Putamen (tissue), 1 donor: ENCODE measurements around the gene MFSD6.
"Not testable (repeated sequence)": the region's sequence is repeated elsewhere in the genome, so short reads cannot be mapped to it uniquely, and the experiment has no call there.

ENCODE experiments used
- DNase-seq: peaks from one replicate; pipeline ENCODE4 v3.0.0-alpha.2; 2016; ENCODE audit warnings: low spot score

The MFSD6 gene

DNA sequence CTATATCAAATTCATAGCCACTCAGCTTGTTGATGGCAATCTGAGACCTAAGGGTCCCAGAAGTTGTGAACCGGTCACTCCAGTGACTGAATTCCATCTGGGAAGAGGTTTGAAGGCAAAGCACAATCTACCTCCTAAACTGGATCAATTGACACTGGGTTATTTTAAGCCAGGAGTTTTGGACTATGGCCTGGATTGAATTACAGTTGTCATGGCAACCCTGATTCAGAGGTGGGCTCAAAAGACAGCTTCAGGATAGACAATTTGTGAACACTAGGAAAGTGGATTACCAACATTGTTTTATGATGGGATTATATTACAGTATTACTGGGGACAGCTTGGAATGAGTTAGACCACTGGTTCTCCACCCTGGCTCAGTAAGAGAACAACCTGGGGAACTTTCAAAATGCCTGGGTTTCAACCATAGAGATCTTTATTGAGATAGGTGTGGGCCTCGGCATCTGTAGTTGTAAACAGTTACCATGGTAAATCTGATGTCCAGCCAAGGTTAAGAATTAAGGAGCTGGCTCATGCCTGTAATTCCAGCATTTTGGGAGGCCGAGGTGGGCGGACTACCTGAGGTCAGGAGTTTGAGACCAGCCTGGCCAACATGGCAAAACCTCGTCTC, 58.8 kb downstream of the MFSD6 start:
- no peak for DNase-seq

GRCh38 chr2:190467575-190468083, 59.5 kb downstream of the MFSD6 start:
- DNase-seq, result no peak

GRCh38 chr2:190468354-190468753, 60.2 kb downstream of the MFSD6 start:
- DNase-seq, result not testable (repeated sequence)

- DNase-seq, result peak; percentile 81
These were observed 60.8 kb downstream of the MFSD6 start for GRCh38 chr2:190468814-190469569.

DNA sequence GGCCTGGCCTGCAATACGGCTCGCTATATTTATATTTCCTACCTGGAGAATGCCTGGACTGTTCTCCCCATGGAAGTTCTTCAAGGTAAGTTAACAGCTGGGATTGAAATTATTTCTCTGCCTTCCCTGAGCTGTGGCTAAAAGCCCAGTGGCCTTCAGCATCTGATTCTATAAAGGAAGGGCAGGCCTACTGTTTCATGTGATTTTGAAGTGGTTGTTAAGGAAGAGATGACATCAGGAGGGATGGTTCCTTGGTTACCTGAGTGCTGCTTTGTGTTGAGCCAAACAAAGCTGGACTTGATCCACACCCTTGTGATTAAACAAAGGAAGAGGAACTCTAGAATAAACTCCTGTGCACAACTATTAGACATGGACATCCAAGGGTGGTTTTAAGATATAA, 61.6 kb downstream of the MFSD6 start:
- DNase-seq, result no peak

GRCh38 chr2:190470256-190470826, 62.2 kb downstream of the MFSD6 start:
- DNase-seq, result no peak

DNA sequence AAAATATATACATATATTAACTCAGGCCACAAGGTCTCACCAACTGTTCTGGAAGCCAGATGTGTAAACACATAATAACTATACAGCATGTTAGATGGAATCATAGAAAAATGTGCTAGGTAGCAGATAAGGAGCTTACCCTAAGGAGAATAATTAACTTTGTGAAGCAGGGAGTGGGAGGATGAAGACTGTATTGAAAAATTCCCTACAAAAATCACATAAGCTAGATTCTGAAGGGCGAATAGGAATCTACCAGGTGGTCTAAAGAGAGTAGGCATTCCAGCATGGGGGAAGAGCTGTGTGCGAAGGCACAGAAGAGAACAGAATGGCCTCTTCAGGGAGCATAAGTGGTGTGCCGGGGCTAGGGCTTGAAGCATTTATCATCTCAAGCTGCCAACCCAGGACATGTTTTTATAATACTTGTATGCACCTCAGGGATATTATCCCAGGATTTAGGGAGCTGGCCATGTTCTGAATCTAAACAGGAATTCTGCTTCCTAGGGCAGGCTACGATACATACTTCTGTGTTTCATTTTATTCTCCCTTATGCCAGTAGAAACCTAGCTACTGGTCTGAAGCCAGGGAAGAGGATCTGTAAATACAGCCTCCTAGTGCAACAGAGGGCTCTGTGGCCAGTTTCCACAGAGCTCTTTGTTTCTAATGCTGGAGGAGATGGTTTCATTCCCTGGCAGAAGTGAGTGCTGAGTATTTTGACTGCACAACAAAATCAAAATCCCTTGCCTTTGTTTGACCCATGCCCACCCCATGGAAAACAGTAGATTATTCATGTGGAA, 69.7 kb downstream of the MFSD6 start:
- DNase-seq, result peak; percentile 87

GRCh38 chr2:190478572-190479195, 70.5 kb downstream of the MFSD6 start:
- DNase-seq, result no peak

GRCh38 chr2:190481339-190481738, 73.2 kb downstream of the MFSD6 start:
- DNase-seq, result no peak

- no peak for DNase-seq
These were observed 74.3 kb downstream of the MFSD6 start for GRCh38 chr2:190482451-190482850.

- DNase-seq, result no peak
These were observed 78.0 kb downstream of the MFSD6 start for GRCh38 chr2:190486037-190486623.

- no peak for DNase-seq
These were observed 80.5 kb downstream of the MFSD6 start for GRCh38 chr2:190488516-190489233.

DNA sequence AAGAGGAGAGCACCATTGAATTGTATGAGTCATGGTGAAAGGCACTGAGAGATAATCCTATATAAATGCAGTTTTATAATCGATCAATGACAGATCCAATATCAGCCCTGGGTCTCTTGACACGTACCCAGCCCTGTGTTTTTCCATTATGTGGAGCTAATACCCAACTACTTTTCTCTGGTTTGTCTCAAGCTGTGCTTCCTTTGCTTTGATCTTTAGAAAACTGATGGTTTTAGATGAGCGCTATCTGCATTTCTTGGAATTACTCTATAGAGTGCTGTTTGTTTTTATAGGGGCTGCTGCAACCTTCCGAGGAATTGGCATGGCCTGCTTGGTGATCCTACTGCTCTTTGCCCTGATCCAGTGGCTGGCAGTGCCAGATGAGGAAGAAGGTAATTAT, 81.3 kb downstream of the MFSD6 start:
- no peak for DNase-seq

DNA sequence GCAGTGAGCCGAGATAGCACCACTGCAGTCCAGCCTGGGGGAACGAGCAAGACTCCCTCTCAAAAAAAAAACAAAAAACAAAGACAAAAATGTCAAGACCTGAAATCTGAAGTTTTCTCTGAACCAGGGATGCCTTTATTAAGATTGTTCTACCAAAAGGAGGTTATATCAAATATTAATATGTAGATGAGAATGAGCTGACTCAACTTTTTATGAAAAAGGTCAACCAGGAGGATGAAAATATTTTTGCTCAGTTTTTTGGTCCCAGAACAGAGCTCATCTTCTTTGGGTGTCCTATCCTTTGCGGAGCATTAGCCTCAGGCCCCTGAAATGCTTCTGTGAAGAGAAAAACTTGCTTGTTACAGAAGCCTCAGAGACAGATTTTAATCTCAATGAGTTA, 82.3 kb downstream of the MFSD6 start:
- DNase-seq, result no peak

GRCh38 chr2:190493095-190493494, 84.9 kb downstream of the MFSD6 start:
- DNase-seq, result no peak

GRCh38 chr2:190494600-190495227, 86.6 kb downstream of the MFSD6 start:
- DNase-seq, result not testable (repeated sequence)

DNA sequence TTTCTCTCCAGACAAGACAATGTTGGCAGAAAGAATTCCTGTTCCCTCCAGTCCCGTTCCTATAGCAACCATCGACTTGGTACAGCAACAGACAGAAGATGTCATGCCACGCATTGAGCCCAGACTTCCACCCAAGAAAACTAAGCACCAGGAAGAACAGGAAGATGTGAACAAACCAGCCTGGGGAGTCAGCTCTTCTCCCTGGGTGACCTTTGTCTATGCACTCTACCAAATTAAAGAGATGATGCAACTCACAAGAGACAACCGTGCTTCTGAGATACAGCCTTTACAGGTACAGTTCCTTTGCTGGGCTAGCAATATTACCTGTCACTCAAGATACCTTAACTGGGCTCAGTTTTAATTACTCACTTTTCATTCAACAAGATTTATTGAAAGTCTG, 89.3 kb downstream of the MFSD6 start:
- no peak for DNase-seq

DNA sequence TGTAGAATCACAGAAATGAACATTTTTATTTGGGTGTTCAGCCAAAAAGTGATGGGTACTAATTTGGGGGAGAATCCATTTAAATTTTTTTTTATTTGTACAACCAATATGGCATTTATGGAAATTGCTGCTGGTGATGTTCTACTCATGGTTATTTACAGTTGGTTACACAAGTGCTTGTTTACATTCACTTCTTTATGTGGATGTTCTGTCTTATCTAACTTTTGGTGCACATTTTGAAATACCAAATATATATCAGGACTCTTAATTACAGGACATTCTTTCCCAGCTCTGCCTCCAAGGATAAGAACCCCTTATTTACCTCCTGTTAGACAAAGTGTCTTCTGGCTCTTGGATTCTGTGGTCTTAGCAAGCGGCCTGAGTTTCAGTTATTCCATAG, 91.1 kb downstream of the MFSD6 start:
- no peak for DNase-seq

- DNase-seq, result no peak
These were observed 91.9 kb downstream of the MFSD6 start for GRCh38 chr2:190500054-190500502.

DNA sequence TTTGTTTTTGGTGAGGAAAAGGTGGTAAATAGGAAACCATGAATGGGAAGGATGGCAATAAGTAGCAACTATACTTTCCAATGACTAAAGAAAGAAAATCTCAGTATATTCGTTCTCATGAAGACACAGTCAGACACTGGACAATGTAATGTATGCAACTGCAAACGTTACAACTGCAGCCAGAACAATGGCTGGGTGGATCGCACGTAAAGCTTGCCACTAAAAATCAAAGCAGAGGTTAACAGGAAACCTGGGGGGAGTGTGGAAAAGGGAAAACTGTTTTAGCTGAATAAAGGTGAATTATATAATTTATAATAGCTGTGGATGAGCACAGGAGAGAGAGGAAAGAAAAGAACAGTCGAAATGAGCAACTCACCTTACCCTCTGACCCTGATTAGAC, 93.1 kb downstream of the MFSD6 start:
- DNase-seq, result no peak
